ENCODE measurements around the gene UBE2D4. TPM values are rescaled to one million over a fixed set of nuclear protein-coding genes. Genes with fewer than 3 reads are reported as not detected.
A peak's percentile ranks its signal among the peaks of the same experiment; 100 is the strongest.
"Not testable (repeated sequence)": the region's sequence is repeated elsewhere in the genome, so short reads cannot be mapped to it uniquely, and the experiment has no call there.

The UBE2D4 gene
- total RNA-seq, 2 experiments from 2014 or later: 6.3 to 6.8 TPM

GRCh38 chr7:43974033-43974573 is 47.9 kb downstream of the UBE2D4 start:
- H3K4me3 Mint-ChIP-seq; H3K27me3 Mint-ChIP-seq (ENCODE audit: low read depth); H3K9me3 Mint-ChIP-seq (ENCODE audit: insufficient read depth); DNase-seq; ATAC-seq; POLR2A ChIA-PET; H3K27ac Mint-ChIP-seq; H3K4me1 Mint-ChIP-seq (ENCODE audit: low read depth); H3K36me3 Mint-ChIP-seq (ENCODE audit: low read depth); CTCF ChIA-PET: not testable (repeated sequence)

DNA sequence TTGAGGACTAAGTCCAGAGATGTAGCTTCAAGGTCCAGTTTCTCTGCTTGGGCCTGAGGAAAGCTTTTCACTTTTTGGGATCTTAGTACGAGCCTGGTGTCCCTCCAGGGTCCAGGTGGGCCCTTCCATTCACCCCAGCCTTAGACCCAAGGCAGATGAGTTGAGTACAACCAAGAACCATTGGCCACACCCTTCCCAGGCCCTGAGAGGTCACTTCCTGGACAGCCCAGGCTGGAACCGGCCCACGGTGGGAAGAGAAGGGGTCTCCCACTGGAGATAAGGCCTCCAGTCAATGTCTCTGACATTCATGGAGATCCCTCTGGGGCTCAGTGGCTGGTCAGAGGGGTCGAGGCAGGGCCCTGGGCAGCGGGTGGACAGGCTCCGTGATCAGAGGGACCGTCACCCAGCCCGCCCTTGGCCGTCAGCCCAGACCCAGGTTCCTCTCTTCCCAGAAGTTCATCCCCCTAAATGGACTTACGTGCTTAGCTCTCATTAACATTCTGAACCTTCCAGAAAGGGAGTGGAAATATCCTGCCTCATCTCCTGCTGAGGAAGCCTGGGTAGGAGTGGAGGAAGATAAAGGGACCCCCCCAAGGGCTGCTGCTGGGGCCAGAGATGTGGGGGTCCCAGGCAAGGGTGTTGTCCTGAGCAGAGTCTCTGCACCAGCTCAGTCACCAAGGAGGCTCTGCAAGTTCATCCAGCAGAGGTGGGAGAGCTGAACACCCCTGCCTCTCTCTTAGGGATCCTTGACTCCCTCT is 48.7 kb downstream of the UBE2D4 start:
- DNase-seq; H3K4me1 Mint-ChIP-seq (ENCODE audit: low read depth); ATAC-seq; POLR2A ChIA-PET; CTCF ChIA-PET; H3K9me3 Mint-ChIP-seq (ENCODE audit: insufficient read depth); H3K27me3 Mint-ChIP-seq (ENCODE audit: low read depth); H3K36me3 Mint-ChIP-seq (ENCODE audit: low read depth); H3K4me3 Mint-ChIP-seq; H3K27ac Mint-ChIP-seq: not testable (repeated sequence)

DNA sequence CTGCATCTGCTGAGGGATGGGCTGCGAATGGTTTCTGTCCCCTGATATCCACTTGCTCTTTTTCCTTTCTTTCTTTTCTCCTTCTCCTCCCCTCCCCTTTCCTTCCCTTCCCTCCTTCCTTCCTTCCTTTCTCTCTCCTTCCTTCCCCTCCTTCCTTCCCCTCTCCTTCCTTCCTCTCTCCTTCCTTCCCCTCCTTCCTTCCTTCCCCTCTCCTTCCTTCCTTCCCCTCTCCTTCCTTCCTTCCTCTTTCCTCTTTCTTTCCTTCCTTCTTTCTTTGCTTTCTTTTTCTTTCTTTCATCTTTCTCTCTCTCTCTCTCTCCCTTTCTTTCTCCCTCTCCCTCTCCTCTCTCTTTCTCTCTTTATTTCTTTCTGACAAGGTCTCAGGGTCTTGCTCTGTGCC is 51.3 kb downstream of the UBE2D4 start:
- Mint-ChIP-seq H3K9me3 (ENCODE audit: insufficient read depth) (no peaks in the 10 kb centered on the region), H3K27ac (no peak overlapping the region)
- no peak for ATAC-seq

GRCh38 chr7:43978102-43978501 is 51.9 kb downstream of the UBE2D4 start:
- H3K27ac Mint-ChIP-seq; H3K27me3 Mint-ChIP-seq (ENCODE audit: low read depth); H3K4me1 Mint-ChIP-seq (ENCODE audit: low read depth); H3K4me3 Mint-ChIP-seq; DNase-seq; CTCF ChIA-PET; H3K9me3 Mint-ChIP-seq (ENCODE audit: insufficient read depth); POLR2A ChIA-PET; H3K36me3 Mint-ChIP-seq (ENCODE audit: low read depth); ATAC-seq: not testable (repeated sequence)

More for the DNA sequence above, 51.3 kb downstream of the UBE2D4 start:
- Mint-ChIP-seq H3K4me3 (no peak overlapping the region), H3K27me3 (ENCODE audit: low read depth) (no peaks in the 10 kb centered on the region), H3K4me1 (ENCODE audit: low read depth) (no peaks in the 10 kb centered on the region), H3K36me3 (ENCODE audit: low read depth) (no peaks in the 10 kb centered on the region)
- DNase-seq: no peak
- ChIA-PET POLR2A (no interaction called here), CTCF (no interaction called here)

DNA sequence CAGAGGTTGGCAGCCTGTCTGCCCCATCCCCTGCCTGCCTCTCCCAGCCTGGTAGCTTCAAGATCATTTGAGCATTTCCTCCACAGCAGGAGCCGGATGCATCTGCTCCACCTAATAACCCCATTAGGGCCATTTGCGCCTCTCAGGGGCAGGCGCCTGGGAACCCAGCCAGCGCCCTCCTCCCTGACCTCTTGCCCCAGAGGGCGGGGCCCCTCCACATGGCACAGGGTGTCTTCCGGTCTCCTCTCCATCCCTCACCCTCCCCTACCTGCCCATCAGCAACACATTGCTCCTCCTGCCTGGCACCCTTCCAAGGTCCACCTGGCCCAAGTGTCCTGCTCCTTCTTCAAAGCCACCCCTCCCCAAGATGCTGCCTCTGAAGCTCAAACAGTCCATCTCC is 56.6 kb downstream of the UBE2D4 start:
- CTCF ChIA-PET; H3K27me3 Mint-ChIP-seq (ENCODE audit: low read depth); H3K4me3 Mint-ChIP-seq; ATAC-seq; POLR2A ChIA-PET; H3K27ac Mint-ChIP-seq; H3K4me1 Mint-ChIP-seq (ENCODE audit: low read depth); H3K9me3 Mint-ChIP-seq (ENCODE audit: insufficient read depth); DNase-seq; H3K36me3 Mint-ChIP-seq (ENCODE audit: low read depth): not testable (repeated sequence)

DNA sequence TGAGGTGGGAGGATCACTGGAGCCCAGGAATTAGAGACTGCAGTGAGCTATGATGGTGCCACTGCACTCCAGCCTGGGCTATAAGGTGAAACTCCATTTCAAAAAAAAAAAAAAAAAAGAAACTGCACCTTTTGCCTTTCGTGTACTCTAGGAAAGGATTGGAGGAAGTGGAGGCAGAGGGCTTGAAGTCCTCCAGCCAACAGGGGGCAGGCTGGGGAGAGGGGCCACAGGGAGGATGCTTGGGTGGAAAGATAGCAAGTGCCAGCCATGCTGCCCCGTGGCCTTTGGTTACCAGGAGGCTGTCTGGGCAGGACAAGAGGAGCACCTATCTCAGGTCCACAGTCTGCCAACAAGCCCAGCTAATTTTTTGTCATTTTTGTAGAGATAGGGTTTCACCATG is 57.5 kb downstream of the UBE2D4 start:
- POLR2A ChIA-PET; ATAC-seq; H3K9me3 Mint-ChIP-seq (ENCODE audit: insufficient read depth); H3K27ac Mint-ChIP-seq; H3K27me3 Mint-ChIP-seq (ENCODE audit: low read depth); H3K4me3 Mint-ChIP-seq; CTCF ChIA-PET; H3K36me3 Mint-ChIP-seq (ENCODE audit: low read depth); H3K4me1 Mint-ChIP-seq (ENCODE audit: low read depth); DNase-seq: not testable (repeated sequence)

DNA sequence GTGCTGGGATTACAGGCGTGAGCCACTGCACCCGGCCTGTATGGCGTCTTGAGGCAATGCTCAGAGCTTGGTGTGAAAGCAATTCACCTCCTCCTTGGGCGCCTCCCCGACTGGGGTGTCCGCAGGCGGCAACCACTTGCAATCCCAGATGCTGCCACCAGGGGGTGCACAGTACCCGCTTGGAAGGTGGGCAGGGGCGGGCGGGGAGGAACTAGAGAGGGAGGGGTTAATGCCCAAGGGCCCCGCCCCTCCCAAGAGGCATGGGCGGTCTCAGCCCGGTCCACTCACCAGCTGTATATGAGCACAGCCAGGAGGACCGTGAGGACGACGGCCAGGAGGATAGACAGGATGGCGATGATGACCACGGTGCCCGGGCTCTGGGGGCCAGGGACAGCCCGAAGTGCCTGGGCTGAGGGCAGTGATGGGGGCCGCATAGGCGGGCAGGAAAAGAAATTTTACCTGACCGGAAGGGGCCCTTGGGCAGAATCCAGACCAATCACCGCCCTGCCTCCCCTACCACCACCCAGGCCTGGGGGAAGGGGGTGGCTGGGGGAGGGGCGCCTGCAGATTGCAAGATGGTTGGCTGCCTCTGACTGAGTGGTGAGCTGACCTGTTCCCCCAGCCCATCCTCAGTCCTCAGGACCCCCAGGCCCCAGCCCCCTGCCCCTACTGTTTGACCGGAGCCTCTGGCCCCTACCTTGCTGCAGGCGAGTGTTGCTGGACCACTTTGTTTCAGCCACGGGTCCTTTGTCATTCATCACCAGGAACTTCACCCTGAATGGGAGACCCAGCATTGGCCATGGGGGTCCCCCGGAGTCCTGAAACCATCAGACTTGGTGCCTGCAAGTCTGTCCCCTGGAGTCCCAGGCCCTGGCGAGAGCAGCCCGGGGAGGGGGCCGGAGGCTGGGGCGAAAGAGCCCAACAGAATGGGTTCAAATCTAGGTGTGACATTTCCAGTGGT is 59.9 kb downstream of the UBE2D4 start:
- ATAC-seq (peak; percentile 89), DNase-seq (peak; percentile 86)
- H3K4me3 Mint-ChIP-seq; POLR2A ChIA-PET; H3K9me3 Mint-ChIP-seq (ENCODE audit: insufficient read depth); CTCF ChIA-PET; H3K4me1 Mint-ChIP-seq (ENCODE audit: low read depth); H3K27me3 Mint-ChIP-seq (ENCODE audit: low read depth); H3K36me3 Mint-ChIP-seq (ENCODE audit: low read depth): not testable (repeated sequence)
- peak overlapping the region; percentile 44 for H3K27ac Mint-ChIP-seq

DNA sequence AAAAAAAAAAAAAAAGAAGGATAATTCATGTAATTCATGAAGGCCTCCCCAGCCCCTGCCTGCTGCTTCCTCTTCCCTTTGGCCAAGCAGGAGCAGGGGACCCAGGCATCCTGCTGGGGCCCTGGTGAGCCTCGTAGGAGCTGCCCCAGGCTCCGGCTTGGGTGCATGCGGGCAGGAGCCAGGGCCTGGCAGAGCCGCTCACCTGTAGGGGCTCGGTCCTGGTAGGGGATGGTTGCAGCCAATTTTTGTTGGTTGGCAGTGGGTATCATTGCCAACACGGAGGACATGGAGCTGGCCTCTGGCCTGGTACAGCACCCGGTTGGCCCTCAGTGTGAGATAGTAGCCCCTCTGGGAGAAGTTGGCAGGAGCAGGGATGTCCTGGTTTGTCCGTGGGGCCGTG is 61.2 kb downstream of the UBE2D4 start:
- H3K27me3 Mint-ChIP-seq (ENCODE audit: low read depth); H3K27ac Mint-ChIP-seq; H3K36me3 Mint-ChIP-seq (ENCODE audit: low read depth); DNase-seq; ATAC-seq; H3K4me3 Mint-ChIP-seq; H3K9me3 Mint-ChIP-seq (ENCODE audit: insufficient read depth); H3K4me1 Mint-ChIP-seq (ENCODE audit: low read depth); CTCF ChIA-PET; POLR2A ChIA-PET: not testable (repeated sequence)

DNA sequence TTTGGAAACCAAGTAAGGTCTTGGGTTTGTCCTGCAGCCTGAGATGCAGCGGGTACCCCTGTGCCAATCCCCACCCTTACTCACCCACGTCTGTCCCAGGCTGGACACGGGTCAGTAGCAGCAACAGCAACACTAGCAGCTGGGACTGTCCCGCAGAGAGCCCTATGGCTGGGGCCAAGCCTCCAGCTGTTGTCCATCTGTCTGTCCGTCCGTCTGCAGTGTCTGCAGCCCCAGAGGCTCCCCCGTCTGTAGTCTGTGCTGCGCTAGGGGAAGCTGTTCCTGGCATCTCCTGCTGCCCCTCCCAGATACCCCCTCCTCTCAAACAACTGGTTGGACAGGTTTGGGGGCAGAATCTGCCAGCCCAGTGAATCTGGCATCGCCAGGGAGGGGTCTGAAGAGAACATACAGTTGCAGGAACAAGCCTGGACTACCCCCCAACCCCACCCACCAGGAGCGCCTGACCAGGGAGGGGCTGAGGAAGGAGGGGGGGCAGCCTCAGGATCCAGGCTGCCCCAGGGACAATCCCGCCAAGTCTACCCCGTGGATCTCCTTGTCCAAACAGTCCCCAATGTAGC is 63.9 kb downstream of the UBE2D4 start:
- H3K9me3 Mint-ChIP-seq (ENCODE audit: insufficient read depth); H3K4me3 Mint-ChIP-seq; DNase-seq; POLR2A ChIA-PET; H3K4me1 Mint-ChIP-seq (ENCODE audit: low read depth); CTCF ChIA-PET; ATAC-seq; H3K36me3 Mint-ChIP-seq (ENCODE audit: low read depth); H3K27me3 Mint-ChIP-seq (ENCODE audit: low read depth); H3K27ac Mint-ChIP-seq: not testable (repeated sequence)

DNA sequence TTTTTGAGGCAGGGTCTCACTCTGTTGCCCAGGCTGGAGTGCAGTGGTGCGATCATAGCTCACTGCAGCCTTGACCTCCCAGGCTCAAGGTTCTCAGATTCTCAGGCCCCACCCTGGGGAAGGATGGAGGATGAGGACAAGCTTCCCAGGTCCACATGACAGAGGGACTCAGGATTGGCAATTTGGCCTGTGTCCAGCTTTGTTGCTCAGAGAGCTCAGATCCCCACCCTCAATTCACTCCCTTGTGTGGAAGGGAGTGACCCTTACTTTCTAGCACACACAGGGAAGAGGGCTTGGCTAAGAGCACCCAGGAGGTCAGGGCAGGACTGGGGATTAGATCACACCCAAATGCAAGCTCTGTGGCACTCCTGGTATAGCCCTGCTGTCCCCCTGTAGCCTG is 64.6 kb downstream of the UBE2D4 start:
- POLR2A ChIA-PET; H3K9me3 Mint-ChIP-seq (ENCODE audit: insufficient read depth); H3K36me3 Mint-ChIP-seq (ENCODE audit: low read depth): not testable (repeated sequence)

GRCh38 chr7:43992896-43993295 is 66.7 kb downstream of the UBE2D4 start:
- H3K27me3 Mint-ChIP-seq (ENCODE audit: low read depth); POLR2A ChIA-PET; H3K27ac Mint-ChIP-seq; DNase-seq; H3K4me3 Mint-ChIP-seq; ATAC-seq; CTCF ChIA-PET; H3K36me3 Mint-ChIP-seq (ENCODE audit: low read depth); H3K4me1 Mint-ChIP-seq (ENCODE audit: low read depth); H3K9me3 Mint-ChIP-seq (ENCODE audit: insufficient read depth): not testable (repeated sequence)

More for the DNA sequence above, 64.6 kb downstream of the UBE2D4 start:
- H3K4me1 Mint-ChIP-seq (ENCODE audit: low read depth); H3K27me3 Mint-ChIP-seq (ENCODE audit: low read depth); H3K4me3 Mint-ChIP-seq; ATAC-seq; H3K27ac Mint-ChIP-seq; DNase-seq; CTCF ChIA-PET: not testable (repeated sequence)

DNA sequence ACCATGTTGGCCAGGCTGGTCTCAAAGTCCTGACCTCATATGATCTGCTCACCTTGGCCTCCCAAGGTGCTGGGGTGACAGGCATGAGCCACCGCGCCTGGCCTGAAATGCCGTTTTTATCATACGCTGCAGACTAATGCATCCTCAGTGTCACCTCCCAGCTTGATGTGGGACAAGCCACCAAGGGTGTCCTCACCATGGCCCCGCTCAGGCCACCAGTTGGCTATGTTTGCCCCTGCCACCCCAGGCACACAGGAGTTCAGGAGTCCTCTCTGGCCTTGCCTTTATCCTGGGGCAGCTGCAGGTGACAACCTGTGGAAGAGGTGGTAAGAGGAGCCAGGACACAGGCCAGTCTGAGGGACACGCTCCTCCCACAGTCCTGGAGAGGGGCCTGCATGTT is 68.4 kb downstream of the UBE2D4 start:
- H3K36me3 Mint-ChIP-seq (ENCODE audit: low read depth); H3K4me1 Mint-ChIP-seq (ENCODE audit: low read depth); H3K27ac Mint-ChIP-seq; POLR2A ChIA-PET; H3K9me3 Mint-ChIP-seq (ENCODE audit: insufficient read depth); H3K27me3 Mint-ChIP-seq (ENCODE audit: low read depth); H3K4me3 Mint-ChIP-seq; CTCF ChIA-PET; DNase-seq; ATAC-seq: not testable (repeated sequence)
